Suprapubic skin (tissue), 4 donors: ENCODE measurements around the gene SFRP2. TPM values are rescaled to one million over a fixed set of nuclear protein-coding genes. Genes with fewer than 3 reads are reported as not detected.
A peak's percentile ranks its signal among the peaks of the same experiment; 100 is the strongest.

Source experiments
- DNase-seq, 2 donors: peaks; one replicate each; pipeline ENCODE4 v3.0.0-alpha.2; 2019; ENCODE audit warnings: low spot score in 2 of 2
- H3K27ac ChIP-seq: fragments of 200-600 bp; sonication (generic); one replicate; pipeline ENCODE4 v1.5.1; 2019
- H3K27me3 ChIP-seq: fragments of 200-600 bp; sonication (generic); one replicate; pipeline ENCODE4 v1.5.1; 2019
- H3K36me3 ChIP-seq: fragments of 200-600 bp; sonication (generic); one replicate; pipeline ENCODE4 v1.5.1; 2019
- H3K4me1 ChIP-seq: fragments of 200-600 bp; sonication (generic); one replicate; pipeline ENCODE4 v1.5.1; 2019
- H3K4me3 ChIP-seq: fragments of 200-600 bp; sonication (generic); one replicate; pipeline ENCODE4 v1.5.1; 2019; ENCODE audit warnings: mild to moderate bottlenecking
- H3K9me3 ChIP-seq: fragments of 200-600 bp; sonication (generic); one replicate; pipeline ENCODE4 v1.5.1; 2019
- CTCF ChIP-seq, 2 donors: fragments of 200-600 bp in 1 of 2; fragments of 450-650 bp in 1 of 2; sonication (generic) in 1 of 2; IDR thresholded peaks; one replicate each; pipeline ENCODE4 v1.5.1; 2016 to 2019; ENCODE audit warnings: antibody characterized with exemption in 2 of 2, mild to moderate bottlenecking in 1 of 2, moderate library complexity in 1 of 2
- EP300 ChIP-seq: sonication (generic); formaldehyde crosslinking; IDR thresholded peaks from one replicate; pipeline ENCODE4 v1.6.1; 2017; ENCODE audit warnings: antibody characterized with exemption
- POLR2A ChIP-seq, 2 donors: fragments of 450-650 bp; IDR thresholded peaks; one replicate each; pipeline ENCODE4 v1.6.1; 2017; ENCODE audit warnings: antibody characterized with exemption in 2 of 2, mild to moderate bottlenecking in 2 of 2, moderate library complexity in 2 of 2
- POLR2AphosphoS5 ChIP-seq, 3 donors: sonication (generic); formaldehyde crosslinking; IDR thresholded peaks; one replicate each; pipeline ENCODE4 v1.6.1; 2017; ENCODE audit warnings: antibody characterized with exemption in 3 of 3
- WGBS: methylation state at CpG from one replicate; pipeline ENCODE4 v1.1.5; 2018; 5-methylcytosine and 5-hydroxymethylcytosine counted together
- total RNA-seq, 4 donors: library from RNA; depleted of rRNA; stranded (reverse); fragments of >200 nt; gene quantifications; one replicate each; pipeline ENCODE4 v1.1.0, GENCODE V29; 2016

SFRP2 gene
- total RNA-seq, 4 donors from 2014 or later, result 4.4 to 9.3 (median 6.5) TPM

GRCh38 chr4:153758136-153758535 is 30.7 kb downstream of the SFRP2 start:
- peaks cover 13% of the 10 kb centered on the region for H3K27me3 ChIP-seq
- no peak overlapping the region for H3K4me3 ChIP-seq
- no peak for DNase-seq
- no peak for TF ChIP-seq POLR2A (IDR thresholded peaks at IDR 0.05)
- TF ChIP-seq EP300, result no peak
- TF ChIP-seq POLR2AphosphoS5 (IDR thresholded peaks at IDR 0.05), result no peak
- no peak for TF ChIP-seq CTCF (IDR thresholded peaks at IDR 0.05)
- no peaks in the 10 kb centered on the region for H3K9me3 ChIP-seq
- H3K4me1 ChIP-seq, result peaks cover 13% of the 10 kb centered on the region
- H3K27ac ChIP-seq, result no peak overlapping the region
- no peaks in the 10 kb centered on the region for H3K36me3 ChIP-seq
- WGBS, result 77% methylated on average over 2 of the region's 2 CpGs

DNA sequence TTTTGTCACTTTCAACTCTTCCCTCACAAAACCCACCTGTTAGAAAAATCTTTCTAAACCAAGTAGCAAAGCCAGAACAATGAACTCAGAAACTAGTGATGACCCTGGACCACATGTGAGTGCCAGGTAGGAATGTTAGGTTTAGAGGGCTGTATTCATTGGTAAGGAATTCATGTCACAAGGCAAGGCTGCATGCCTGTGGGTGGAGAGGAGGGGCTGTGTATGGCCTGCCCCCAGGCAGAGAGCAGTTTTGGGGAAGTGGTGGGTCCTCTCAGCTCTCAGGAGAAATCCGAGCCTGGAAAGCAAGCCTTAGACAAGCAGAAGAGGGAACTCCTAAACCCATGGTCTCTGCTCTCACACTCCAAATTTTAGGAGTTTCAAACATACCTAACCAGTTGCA is 31.5 kb downstream of the SFRP2 start:
- 87% methylated on average over 1 of the region's 1 CpG for WGBS
- H3K27ac ChIP-seq, result no peak overlapping the region
- peaks cover 13% of the 10 kb centered on the region for H3K27me3 ChIP-seq

GRCh38 chr4:153755186-153755585 is 33.7 kb downstream of the SFRP2 start:
- H3K4me1 ChIP-seq, result peaks cover 12% of the 10 kb centered on the region
- WGBS, result 79% methylated on average over 2 of the region's 2 CpGs
- no peak for DNase-seq
- H3K27ac ChIP-seq, result no peak overlapping the region
- H3K9me3 ChIP-seq, result no peaks in the 10 kb centered on the region
- peaks cover 11% of the 10 kb centered on the region for H3K27me3 ChIP-seq
- no peak overlapping the region for H3K4me3 ChIP-seq
- no peak for TF ChIP-seq EP300
- TF ChIP-seq POLR2A (IDR thresholded peaks at IDR 0.05), result no peak
- no peak for TF ChIP-seq CTCF (IDR thresholded peaks at IDR 0.05)
- no peak for TF ChIP-seq POLR2AphosphoS5 (IDR thresholded peaks at IDR 0.05)
- H3K36me3 ChIP-seq, result no peaks in the 10 kb centered on the region

More for the DNA sequence above, 31.5 kb downstream of the SFRP2 start:
- no peak for DNase-seq
- peaks cover 13% of the 10 kb centered on the region for H3K4me1 ChIP-seq
- H3K9me3 ChIP-seq, result no peaks in the 10 kb centered on the region
- no peak for TF ChIP-seq POLR2AphosphoS5 (IDR thresholded peaks at IDR 0.05)
- no peak for TF ChIP-seq POLR2A (IDR thresholded peaks at IDR 0.05)
- TF ChIP-seq EP300, result no peak
- no peak overlapping the region for H3K4me3 ChIP-seq
- no peaks in the 10 kb centered on the region for H3K36me3 ChIP-seq

DNA sequence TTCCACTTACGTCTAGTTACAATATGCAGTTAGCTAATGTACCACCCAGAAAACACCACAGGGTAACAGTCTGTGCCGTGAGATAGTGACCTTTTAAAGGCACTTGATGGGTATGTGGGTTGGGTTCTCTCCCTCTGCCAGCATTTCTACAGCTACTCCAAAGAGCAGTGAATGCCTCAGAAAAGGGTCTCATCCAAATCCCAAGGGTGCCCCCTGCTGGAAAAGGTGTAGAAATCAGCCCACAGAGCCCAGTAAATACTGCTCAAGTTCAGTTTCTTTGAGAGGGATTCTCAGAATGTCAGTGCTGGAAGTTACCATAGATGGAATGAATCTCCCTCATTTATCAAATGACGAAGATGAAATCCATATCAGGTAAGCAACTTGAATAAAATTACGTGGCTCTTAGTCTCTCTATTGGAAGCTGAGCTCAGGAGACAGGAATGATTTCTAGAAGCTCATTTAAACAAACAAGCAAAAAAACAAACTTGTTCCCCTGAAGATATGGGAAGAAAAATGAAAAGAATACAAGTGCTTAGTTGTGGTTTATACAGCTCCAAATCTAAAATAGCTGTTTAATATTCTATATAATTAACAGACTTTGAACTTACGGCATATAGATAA is 38.6 kb downstream of the SFRP2 start:
- H3K36me3 ChIP-seq, result no peaks in the 10 kb centered on the region
- no peak for DNase-seq
- peaks cover 24% of the 10 kb centered on the region for H3K4me1 ChIP-seq
- TF ChIP-seq EP300, result no peak
- peak; percentile 51 to 56 for TF ChIP-seq CTCF (IDR thresholded peaks at IDR 0.05)
- no peaks in the 10 kb centered on the region for H3K27me3 ChIP-seq
- H3K27ac ChIP-seq, result no peak overlapping the region
- no peak overlapping the region for H3K4me3 ChIP-seq
- WGBS, result 36% methylated on average over 5 of the region's 5 CpGs
- H3K9me3 ChIP-seq, result no peaks in the 10 kb centered on the region

DNA sequence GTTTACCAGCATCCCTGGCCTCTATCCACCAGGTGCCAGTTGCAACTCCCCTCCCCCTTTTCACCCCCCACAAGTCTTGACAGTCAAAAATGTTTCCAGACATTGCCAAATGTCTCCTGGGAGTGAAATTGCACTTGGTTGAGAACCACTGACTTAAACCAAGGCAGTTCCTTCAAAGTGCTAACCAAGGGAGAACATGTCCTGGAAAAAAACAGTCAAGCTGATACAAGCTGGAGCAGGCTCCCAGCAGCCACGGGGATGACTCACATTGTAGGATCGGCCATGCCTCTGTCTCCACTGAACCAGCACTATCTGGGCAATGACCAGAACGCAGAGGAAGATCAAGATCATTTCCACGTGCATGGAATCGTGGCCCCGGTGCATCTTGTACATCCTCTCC is 40.5 kb downstream of the SFRP2 start:
- peak overlapping the region; percentile 57 for H3K27ac ChIP-seq
- H3K4me3 ChIP-seq, result no peak overlapping the region
- no peaks in the 10 kb centered on the region for H3K9me3 ChIP-seq
- WGBS, result 22% methylated on average over 6 of the region's 6 CpGs
- peak in 2 of 3 donors; percentile 34 to 56 for TF ChIP-seq POLR2AphosphoS5 (IDR thresholded peaks at IDR 0.05)
- TF ChIP-seq CTCF (IDR thresholded peaks at IDR 0.05), result no peak
- no peaks in the 10 kb centered on the region for H3K27me3 ChIP-seq
- DNase-seq, result no peak
- H3K4me1 ChIP-seq, result peaks cover 24% of the 10 kb centered on the region
- no peaks in the 10 kb centered on the region for H3K36me3 ChIP-seq

- WGBS, result 83% methylated on average over 4 of the region's 4 CpGs
- Histone ChIP-seq H3K9me3 (no peaks in the 10 kb centered on the region), H3K4me3 (no peak overlapping the region), H3K36me3 (no peaks in the 10 kb centered on the region), H3K27me3 (no peaks in the 10 kb centered on the region), H3K4me1 (peaks cover 24% of the 10 kb centered on the region), H3K27ac (peak overlapping the region; percentile 57)
- no peak for TF ChIP-seq EP300
- no peak for TF ChIP-seq POLR2AphosphoS5 (IDR thresholded peaks at IDR 0.05)
- TF ChIP-seq CTCF (IDR thresholded peaks at IDR 0.05), result no peak
- TF ChIP-seq POLR2A (IDR thresholded peaks at IDR 0.05), result no peak
- DNase-seq, result no peak
Measured at GRCh38 chr4:153747406-153747955, 41.4 kb downstream of the SFRP2 start.
